ENCODE data around the gene NIPBL. TPM values are rescaled to one million over a fixed set of nuclear protein-coding genes. Genes with fewer than 3 reads are reported as not detected.
"Not testable (repeated sequence)": the region's sequence is repeated elsewhere in the genome, so short reads cannot be mapped to it uniquely, and the experiment has no call there.

NIPBL gene, protein sequence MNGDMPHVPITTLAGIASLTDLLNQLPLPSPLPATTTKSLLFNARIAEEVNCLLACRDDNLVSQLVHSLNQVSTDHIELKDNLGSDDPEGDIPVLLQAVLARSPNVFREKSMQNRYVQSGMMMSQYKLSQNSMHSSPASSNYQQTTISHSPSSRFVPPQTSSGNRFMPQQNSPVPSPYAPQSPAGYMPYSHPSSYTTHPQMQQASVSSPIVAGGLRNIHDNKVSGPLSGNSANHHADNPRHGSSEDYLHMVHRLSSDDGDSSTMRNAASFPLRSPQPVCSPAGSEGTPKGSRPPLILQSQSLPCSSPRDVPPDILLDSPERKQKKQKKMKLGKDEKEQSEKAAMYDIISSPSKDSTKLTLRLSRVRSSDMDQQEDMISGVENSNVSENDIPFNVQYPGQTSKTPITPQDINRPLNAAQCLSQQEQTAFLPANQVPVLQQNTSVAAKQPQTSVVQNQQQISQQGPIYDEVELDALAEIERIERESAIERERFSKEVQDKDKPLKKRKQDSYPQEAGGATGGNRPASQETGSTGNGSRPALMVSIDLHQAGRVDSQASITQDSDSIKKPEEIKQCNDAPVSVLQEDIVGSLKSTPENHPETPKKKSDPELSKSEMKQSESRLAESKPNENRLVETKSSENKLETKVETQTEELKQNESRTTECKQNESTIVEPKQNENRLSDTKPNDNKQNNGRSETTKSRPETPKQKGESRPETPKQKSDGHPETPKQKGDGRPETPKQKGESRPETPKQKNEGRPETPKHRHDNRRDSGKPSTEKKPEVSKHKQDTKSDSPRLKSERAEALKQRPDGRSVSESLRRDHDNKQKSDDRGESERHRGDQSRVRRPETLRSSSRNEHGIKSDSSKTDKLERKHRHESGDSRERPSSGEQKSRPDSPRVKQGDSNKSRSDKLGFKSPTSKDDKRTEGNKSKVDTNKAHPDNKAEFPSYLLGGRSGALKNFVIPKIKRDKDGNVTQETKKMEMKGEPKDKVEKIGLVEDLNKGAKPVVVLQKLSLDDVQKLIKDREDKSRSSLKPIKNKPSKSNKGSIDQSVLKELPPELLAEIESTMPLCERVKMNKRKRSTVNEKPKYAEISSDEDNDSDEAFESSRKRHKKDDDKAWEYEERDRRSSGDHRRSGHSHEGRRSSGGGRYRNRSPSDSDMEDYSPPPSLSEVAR (N-terminal part only)
- total RNA-seq (2014; rRNA removed; shearing (Covaris generic)): 10.1 and 18.9 TPM in 2 replicates

DNA sequence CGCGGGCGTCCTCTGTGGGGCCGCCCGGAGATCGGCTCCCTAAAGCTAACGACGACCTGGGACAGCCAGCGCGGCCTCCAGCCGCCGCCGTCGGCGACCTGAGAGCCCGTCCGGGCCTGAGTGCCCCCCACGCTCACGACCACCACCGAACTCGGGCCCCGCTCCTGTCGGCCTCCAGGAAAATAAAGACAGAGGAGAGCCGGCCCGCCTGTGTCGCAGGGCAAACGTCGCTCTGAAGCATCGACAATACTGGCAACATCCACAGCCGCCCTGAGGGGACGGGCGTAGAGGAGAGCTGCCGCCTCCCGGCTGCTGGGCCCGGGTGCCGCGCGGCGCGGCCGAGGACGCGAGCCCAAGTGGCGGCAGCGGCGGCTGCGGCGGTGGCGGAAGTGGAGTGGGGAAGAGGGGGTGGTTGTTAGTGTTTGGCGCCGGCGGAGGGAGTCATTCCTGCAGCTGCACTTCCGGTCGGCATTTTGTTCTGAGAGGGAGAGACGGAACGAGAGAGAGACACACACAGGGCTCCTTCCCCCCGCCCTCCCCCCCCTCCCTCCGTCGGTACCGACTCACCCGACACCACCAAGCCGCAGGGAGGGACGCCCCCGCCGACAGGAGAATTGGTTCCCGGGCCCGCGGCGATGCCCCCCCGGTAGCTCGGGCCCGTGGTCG is at the start of gene NIPBL:
Gene NIPBL (plus strand): TSS at position 471 of the 666 bp plus-strand sequence. CDS start 76,928 bp downstream, outside the sequence.
- peak; percentile 90 to 95 for DNase-seq (ENCODE audit: low read depth in 1 of 2, low spot score in 2 of 2)
- peak within 1 kb of the TSS; percentile 87 for H3K27ac ChIP-seq
- no peaks in the 10 kb centered on the region for H3K27me3 ChIP-seq (replicated peaks)
- H3K36me3 ChIP-seq: peaks cover 22% of the 10 kb centered on the region
- peak within 1 kb of the TSS; percentile 86 for H3K4me3 ChIP-seq
- H3K9me3 ChIP-seq (replicated peaks): no peaks in the 10 kb centered on the region
- peaks cover 6% of the 10 kb centered on the region; the same call in 1 of the 2 replicates for H3K4me1 ChIP-seq (replicated peaks)

DNA sequence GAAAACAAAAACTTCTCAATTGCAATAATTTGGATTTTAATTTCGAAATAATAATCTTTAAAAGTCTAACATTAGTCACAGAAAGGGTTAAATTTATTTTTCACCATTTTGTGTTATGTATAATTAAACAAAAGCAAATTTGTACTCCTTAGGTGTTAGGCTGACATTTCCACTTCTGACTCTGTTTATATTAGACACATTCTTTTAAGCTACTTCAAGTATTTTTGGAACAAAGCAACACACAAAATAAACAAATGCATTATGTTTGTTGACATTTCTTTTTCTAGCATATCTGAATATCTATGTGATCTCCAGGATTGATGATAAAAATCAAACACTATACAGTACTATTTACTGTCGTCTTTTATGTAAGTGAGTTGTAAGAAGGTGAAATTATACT is 44.3 kb upstream of the NIPBL start:
- Histone ChIP-seq H3K36me3 (no peaks in the 10 kb centered on the region), H3K4me3 (no peak overlapping the region), H3K27me3 (replicated peaks) (peaks cover 25% of the 10 kb centered on the region), H3K27ac (no peak overlapping the region), H3K9me3 (replicated peaks) (no peaks in the 10 kb centered on the region), H3K4me1 (replicated peaks) (peaks cover 5% of the 10 kb centered on the region; the same call in 1 of the 2 replicates)
- DNase-seq (ENCODE audit: low read depth in 1 of 2, low spot score in 2 of 2): no peak

DNA sequence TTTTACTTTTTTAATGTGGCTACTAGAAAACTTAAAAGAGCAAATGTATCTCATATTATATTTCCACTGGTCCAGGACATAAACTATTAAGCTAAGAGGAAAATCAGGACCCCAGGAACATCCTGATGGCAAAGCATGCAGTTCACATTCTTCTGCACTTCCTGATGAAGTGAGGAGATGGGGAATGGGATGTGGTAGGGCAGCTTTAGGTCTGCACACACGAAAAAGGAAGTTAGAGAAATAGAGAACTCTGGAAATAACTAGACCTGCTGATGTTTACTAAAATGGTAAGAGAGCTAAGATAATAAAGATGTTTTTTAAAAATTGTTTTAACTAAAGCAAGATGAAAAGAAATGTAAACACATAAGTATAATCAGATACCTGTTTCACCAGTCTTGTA is 39.7 kb upstream of the NIPBL start:
- no peaks in the 10 kb centered on the region for H3K9me3 ChIP-seq (replicated peaks)
- H3K4me3 ChIP-seq: no peak overlapping the region
- no peak overlapping the region for H3K27ac ChIP-seq
- H3K4me1 ChIP-seq (replicated peaks): peaks cover 5% of the 10 kb centered on the region; the same call in 1 of the 2 replicates
- no peaks in the 10 kb centered on the region for H3K36me3 ChIP-seq
- no peak for DNase-seq (ENCODE audit: low read depth in 1 of 2, low spot score in 2 of 2)
- peaks cover 33% of the 10 kb centered on the region for H3K27me3 ChIP-seq (replicated peaks)

DNA sequence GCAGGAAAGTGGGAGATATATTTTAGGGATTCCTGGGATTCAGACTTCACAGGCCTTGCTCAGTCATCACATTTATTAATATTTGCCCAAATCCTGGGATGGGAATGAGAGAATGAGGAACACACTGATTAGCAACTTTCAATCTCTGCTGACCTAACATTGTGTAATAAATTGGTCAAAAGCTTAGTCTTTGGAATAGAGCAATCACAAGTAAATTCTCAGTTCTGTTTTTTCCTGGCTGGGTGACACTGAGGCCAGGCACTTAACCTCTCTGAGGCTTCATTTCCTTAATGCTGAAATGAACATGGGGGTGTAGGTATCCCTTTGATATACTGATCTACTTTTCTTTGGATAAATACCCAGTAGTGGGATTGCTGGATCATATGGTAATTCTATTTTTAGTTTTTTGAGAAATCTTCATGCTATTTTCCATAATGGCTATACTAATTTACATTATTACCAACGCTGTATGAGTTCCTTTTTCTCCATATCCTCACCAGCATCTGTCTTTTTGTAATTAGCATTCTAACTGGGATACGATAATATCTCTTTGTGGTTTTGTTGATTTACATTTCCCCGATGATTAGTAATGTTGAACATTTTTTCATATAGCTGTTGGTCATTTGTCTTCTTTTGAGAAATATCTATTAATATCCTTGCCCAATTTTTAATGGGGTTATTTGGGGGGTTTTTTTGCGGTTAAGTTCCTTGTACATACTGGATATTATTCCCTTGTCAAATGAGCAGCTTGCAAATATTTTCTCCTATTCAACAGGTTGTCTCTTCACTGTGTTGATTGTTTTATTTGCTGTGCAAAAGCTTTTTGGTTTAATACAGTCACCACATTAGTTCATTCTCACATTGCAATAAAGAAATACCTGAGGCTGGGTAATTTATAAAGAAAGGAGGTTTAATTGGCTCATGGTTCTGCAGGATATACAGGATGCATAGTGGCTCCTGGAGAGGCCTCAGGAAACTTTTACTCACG is 36.8 kb upstream of the NIPBL start:
- H3K27ac ChIP-seq: no peak overlapping the region

GRCh38 chr5:36841677-36842076 is 34.9 kb upstream of the NIPBL start:
- peaks cover 28% of the 10 kb centered on the region for H3K27me3 ChIP-seq (replicated peaks)
- no peak overlapping the region for H3K4me3 ChIP-seq
- no peak for DNase-seq (ENCODE audit: low read depth in 1 of 2, low spot score in 2 of 2)
- no peaks in the 10 kb centered on the region for H3K9me3 ChIP-seq (replicated peaks)
- no peak overlapping the region for H3K27ac ChIP-seq
- H3K36me3 ChIP-seq: no peaks in the 10 kb centered on the region
- H3K4me1 ChIP-seq (replicated peaks): no peaks in the 10 kb centered on the region

More for the DNA sequence above, 36.8 kb upstream of the NIPBL start:
- H3K4me1 ChIP-seq (replicated peaks): no peaks in the 10 kb centered on the region
- H3K9me3 ChIP-seq (replicated peaks): no peaks in the 10 kb centered on the region
- DNase-seq (ENCODE audit: low read depth in 1 of 2, low spot score in 2 of 2): no peak
- H3K4me3 ChIP-seq: no peak overlapping the region
- H3K36me3 ChIP-seq: no peaks in the 10 kb centered on the region
- peaks cover 33% of the 10 kb centered on the region for H3K27me3 ChIP-seq (replicated peaks)

- Histone ChIP-seq H3K27ac (no peak overlapping the region), H3K4me1 (replicated peaks) (no peaks in the 10 kb centered on the region), H3K4me3 (no peak overlapping the region), H3K27me3 (replicated peaks) (peaks cover 28% of the 10 kb centered on the region), H3K36me3 (no peaks in the 10 kb centered on the region), H3K9me3 (replicated peaks) (no peaks in the 10 kb centered on the region)
- DNase-seq (ENCODE audit: low read depth in 1 of 2, low spot score in 2 of 2): no peak
Observed at GRCh38 chr5:36842087-36842486, 34.5 kb upstream of the NIPBL start.

DNA sequence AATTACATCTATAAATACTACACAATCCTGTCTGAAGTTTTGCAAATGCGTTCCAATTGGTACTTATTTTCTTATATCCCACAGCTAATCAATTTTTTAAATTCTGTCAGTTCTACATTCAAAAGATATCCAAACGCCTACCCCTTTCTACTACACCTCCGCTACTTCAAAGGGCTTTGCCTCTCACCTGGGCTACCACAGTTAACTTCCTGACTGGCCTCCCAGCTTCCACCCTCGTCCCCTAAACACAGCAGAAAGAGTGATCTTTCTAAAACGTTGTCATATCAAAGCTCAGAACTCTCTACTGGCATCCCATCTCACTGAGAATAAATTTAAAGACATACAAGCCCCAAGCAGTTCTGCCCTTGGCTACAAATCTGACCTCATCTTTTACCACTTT is 32.3 kb upstream of the NIPBL start:
- H3K27me3 ChIP-seq (replicated peaks): peaks cover 22% of the 10 kb centered on the region
- no peak for DNase-seq (ENCODE audit: low read depth in 1 of 2, low spot score in 2 of 2)
- H3K4me1 ChIP-seq (replicated peaks): no peaks in the 10 kb centered on the region
- H3K9me3 ChIP-seq (replicated peaks): no peaks in the 10 kb centered on the region
- H3K4me3 ChIP-seq: no peak overlapping the region
- no peaks in the 10 kb centered on the region for H3K36me3 ChIP-seq
- H3K27ac ChIP-seq: no peak overlapping the region

GRCh38 chr5:36848545-36848944 is 28.0 kb upstream of the NIPBL start:
- not testable (repeated sequence) for H3K9me3 ChIP-seq (replicated peaks); H3K27ac ChIP-seq; H3K4me3 ChIP-seq; H3K4me1 ChIP-seq (replicated peaks); H3K36me3 ChIP-seq; DNase-seq (ENCODE audit: low read depth in 1 of 2, low spot score in 2 of 2)
- peaks cover 15% of the 10 kb centered on the region for H3K27me3 ChIP-seq (replicated peaks)

GRCh38 chr5:36852903-36853302 is 23.7 kb upstream of the NIPBL start:
- H3K4me1 ChIP-seq (replicated peaks); H3K4me3 ChIP-seq; H3K27me3 ChIP-seq (replicated peaks); H3K36me3 ChIP-seq; H3K9me3 ChIP-seq (replicated peaks); H3K27ac ChIP-seq; DNase-seq (ENCODE audit: low read depth in 1 of 2, low spot score in 2 of 2): not testable (repeated sequence)

- H3K4me1 ChIP-seq (replicated peaks): peaks cover 3% of the 10 kb centered on the region
- no peak overlapping the region for H3K4me3 ChIP-seq
- H3K27me3 ChIP-seq (replicated peaks): no peaks in the 10 kb centered on the region
- no peak overlapping the region for H3K27ac ChIP-seq
- DNase-seq (ENCODE audit: low read depth in 1 of 2, low spot score in 2 of 2): no peak
- H3K36me3 ChIP-seq: no peaks in the 10 kb centered on the region
- H3K9me3 ChIP-seq (replicated peaks): no peaks in the 10 kb centered on the region
Observed at GRCh38 chr5:36854402-36855140, 22.0 kb upstream of the NIPBL start.

GRCh38 chr5:36855141-36855495 is 21.5 kb upstream of the NIPBL start:
- Histone ChIP-seq H3K4me3 (no peak overlapping the region), H3K4me1 (replicated peaks) (peaks cover 3% of the 10 kb centered on the region), H3K27ac (no peak overlapping the region), H3K9me3 (replicated peaks) (no peaks in the 10 kb centered on the region), H3K36me3 (no peaks in the 10 kb centered on the region), H3K27me3 (replicated peaks) (no peaks in the 10 kb centered on the region)
- peak; percentile 39 to 48 for DNase-seq (ENCODE audit: low read depth in 1 of 2, low spot score in 2 of 2)

- Histone ChIP-seq H3K27me3 (replicated peaks) (no peaks in the 10 kb centered on the region), H3K4me3 (no peak overlapping the region), H3K4me1 (replicated peaks) (no peaks in the 10 kb centered on the region), H3K36me3 (no peaks in the 10 kb centered on the region), H3K9me3 (replicated peaks) (no peaks in the 10 kb centered on the region), H3K27ac (no peak overlapping the region)
- no peak for DNase-seq (ENCODE audit: low read depth in 1 of 2, low spot score in 2 of 2)
Observed at GRCh38 chr5:36861871-36862270, 14.7 kb upstream of the NIPBL start.

Measured in SJSA1 (cell line).